ENCODE data around the gene FOXD4L5.
"Not testable (repeated sequence)": the region's sequence is repeated elsewhere in the genome, so short reads cannot be mapped to it uniquely, and the experiment has no call there.

DNA sequence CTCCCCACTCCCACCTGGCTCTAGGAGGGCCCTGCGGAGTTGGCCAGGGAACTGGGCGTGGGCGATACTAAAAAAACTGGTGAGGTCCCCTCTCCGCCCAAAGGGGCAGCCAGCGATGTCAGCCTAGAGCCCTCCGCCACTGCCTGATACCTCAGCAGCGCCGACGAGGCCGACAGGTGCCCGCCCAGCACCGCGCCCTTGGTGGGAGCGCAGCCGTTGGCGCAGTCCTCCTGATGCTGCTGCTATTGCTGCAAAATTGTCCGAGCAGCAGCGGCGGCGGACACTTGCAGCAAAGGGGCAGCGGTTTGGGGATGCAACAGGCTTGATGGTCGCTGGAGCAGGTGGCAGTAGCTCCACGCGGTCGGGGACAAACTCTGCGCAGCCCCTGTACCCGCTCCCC is 2.0 kb downstream of the FOXD4L5 start:
- TF ChIP-seq, protein P1, sequence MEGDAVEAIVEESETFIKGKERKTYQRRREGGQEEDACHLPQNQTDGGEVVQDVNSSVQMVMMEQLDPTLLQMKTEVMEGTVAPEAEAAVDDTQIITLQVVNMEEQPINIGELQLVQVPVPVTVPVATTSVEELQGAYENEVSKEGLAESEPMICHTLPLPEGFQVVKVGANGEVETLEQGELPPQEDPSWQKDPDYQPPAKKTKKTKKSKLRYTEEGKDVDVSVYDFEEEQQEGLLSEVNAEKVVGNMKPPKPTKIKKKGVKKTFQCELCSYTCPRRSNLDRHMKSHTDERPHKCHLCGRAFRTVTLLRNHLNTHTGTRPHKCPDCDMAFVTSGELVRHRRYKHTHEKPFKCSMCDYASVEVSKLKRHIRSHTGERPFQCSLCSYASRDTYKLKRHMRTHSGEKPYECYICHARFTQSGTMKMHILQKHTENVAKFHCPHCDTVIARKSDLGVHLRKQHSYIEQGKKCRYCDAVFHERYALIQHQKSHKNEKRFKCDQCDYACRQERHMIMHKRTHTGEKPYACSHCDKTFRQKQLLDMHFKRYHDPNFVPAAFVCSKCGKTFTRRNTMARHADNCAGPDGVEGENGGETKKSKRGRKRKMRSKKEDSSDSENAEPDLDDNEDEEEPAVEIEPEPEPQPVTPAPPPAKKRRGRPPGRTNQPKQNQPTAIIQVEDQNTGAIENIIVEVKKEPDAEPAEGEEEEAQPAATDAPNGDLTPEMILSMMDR (conservative IDR thresholded peaks at IDR 0.05; ENCODE audit: low read length): not testable (repeated sequence)
- TF ChIP-seq EZH2phosphoT487 (IDR thresholded peaks at IDR 0.05; ENCODE audit: borderline replicate concordance): not testable (repeated sequence)

Data from Loucy (cell line).